C4-2B (cell line): ENCODE results near the gene CTNND1.

Experiments
- ZFX ChIP-seq: fragments of 450-650 bp; IDR thresholded peaks from 2 replicates; pipeline ENCODE4 v1.6.1; 2017
- TF ChIP-seq, protein P1 (sequence below): fragments of 450-650 bp; conservative IDR thresholded peaks from 2 replicates; pipeline ENCODE4 v1.5.1; 2017; ENCODE audit warnings: mild to moderate bottlenecking

DNA sequence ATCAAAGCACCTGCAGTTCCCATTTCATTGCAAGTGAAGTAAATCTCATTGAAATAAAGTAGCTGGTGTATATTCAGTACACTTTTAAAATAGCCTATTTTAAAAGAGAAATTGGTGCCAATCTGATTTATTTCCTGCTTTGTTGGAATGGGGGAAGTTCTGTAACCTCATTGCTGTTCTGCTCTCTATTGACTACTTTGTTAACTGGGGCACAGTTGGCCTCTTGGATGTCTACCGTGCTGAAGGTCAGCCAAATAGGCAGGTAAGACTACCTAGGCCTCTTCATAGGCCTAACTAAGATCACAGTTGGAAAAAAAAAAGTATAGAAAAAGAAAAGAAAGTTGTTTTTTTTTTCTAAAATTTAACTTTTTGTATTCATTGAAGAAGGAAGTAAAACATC lies 9.2 kb downstream of the CTNND1 start:
- TF ChIP-seq, protein P1, sequence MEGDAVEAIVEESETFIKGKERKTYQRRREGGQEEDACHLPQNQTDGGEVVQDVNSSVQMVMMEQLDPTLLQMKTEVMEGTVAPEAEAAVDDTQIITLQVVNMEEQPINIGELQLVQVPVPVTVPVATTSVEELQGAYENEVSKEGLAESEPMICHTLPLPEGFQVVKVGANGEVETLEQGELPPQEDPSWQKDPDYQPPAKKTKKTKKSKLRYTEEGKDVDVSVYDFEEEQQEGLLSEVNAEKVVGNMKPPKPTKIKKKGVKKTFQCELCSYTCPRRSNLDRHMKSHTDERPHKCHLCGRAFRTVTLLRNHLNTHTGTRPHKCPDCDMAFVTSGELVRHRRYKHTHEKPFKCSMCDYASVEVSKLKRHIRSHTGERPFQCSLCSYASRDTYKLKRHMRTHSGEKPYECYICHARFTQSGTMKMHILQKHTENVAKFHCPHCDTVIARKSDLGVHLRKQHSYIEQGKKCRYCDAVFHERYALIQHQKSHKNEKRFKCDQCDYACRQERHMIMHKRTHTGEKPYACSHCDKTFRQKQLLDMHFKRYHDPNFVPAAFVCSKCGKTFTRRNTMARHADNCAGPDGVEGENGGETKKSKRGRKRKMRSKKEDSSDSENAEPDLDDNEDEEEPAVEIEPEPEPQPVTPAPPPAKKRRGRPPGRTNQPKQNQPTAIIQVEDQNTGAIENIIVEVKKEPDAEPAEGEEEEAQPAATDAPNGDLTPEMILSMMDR, result no peak
- no peak for TF ChIP-seq ZFX
